ENCODE results near the gene EEFSEC. TPM values are rescaled to one million over a fixed set of nuclear protein-coding genes. Genes with fewer than 3 reads are reported as not detected.

The EEFSEC gene
- total and polyA plus RNA-seq, 2 of the 4 experiments (the other 2 are of a cell fraction): 4.5 to 9.3 TPM

DNA sequence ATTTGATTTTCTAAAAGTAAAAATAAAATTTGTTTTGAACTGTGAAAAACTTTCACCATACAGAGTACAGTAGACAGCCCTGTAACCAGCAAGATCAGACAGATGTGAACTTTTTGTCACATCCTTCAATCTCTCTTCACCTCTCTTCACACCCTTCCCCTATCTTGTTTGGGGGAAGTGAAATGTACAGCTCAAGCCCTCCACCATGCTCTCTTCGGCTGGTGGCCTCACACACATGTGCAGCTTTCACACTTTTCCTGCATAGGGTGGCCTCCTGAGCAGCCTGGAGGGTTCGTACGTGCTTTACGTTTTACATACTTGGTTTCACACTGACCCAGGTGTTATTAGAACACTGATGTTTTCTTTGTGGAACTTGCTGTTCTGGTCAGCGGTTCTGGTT, 227.0 kb downstream of the EEFSEC start:
- H3K56ac ChIP-seq (ENCODE audit: extremely low read depth, insufficient read depth, low read length): no peak overlapping the region
- no peak overlapping the region for H4K8ac ChIP-seq (ENCODE audit: low read depth in 2 of 2, low read length in 2 of 2)
- H3K18ac ChIP-seq (ENCODE audit: low read depth, low read length): no peak overlapping the region
- H2BK5ac ChIP-seq (ENCODE audit: low read depth, low read length, poor library complexity, severe bottlenecking): no peak overlapping the region
- H3K27me3 ChIP-seq (ENCODE audit: control insufficient read depth, insufficient read depth, low read length): no peaks in the 10 kb centered on the region
- intact Hi-C loops (cut with micrococcal nuclease): no loop called here
- no TSS peak for BruUV-seq (replicated peaks)
- no peaks in the 10 kb centered on the region for H3K9me3 ChIP-seq (ENCODE audit: control insufficient read depth, insufficient read depth, low read length)
- H2BK20ac ChIP-seq (ENCODE audit: low read depth, low read length): no peak overlapping the region
- H3K4me3 ChIP-seq (ENCODE audit: insufficient read depth, low read depth, low read length): no peak overlapping the region
- no peak overlapping the region for H3K4me2 ChIP-seq (ENCODE audit: low read depth, low read length)
- no peak overlapping the region for H3K23ac ChIP-seq (ENCODE audit: low read depth, low read length)
- ChIA-PET POLR2A (ENCODE audit: unreplicated experiment) (no interaction called here), CTCF (no interaction called here)
- no peaks in the 10 kb centered on the region for H3K36me3 ChIP-seq (ENCODE audit: control insufficient read depth, insufficient read depth, low read length)
- H4K5ac ChIP-seq (ENCODE audit: low read depth, low read length): no peak overlapping the region
- WGBS, 2 experiments (ENCODE audit: extremely low coverage in 2 of 2, insufficient read length in 1 of 2): no CpG with 5 or more reads among the region's 5 CpGs
- H3K27ac ChIP-seq (ENCODE audit: insufficient read depth, low read length): no peak overlapping the region
- no peak for TF ChIP-seq SMC3 (IDR thresholded peaks at IDR 0.05; ENCODE audit: low read depth, low read length)
- no peak overlapping the region for H4K91ac ChIP-seq (ENCODE audit: insufficient read depth, low read depth, low read length)
- DNase-seq (no peak), ATAC-seq (ENCODE audit: low read depth) (no peak)
- H2BK120ac ChIP-seq (ENCODE audit: low read depth, low read length): no peak overlapping the region
- no peak overlapping the region for H2AK9ac ChIP-seq (replicated peaks; ENCODE audit: low read depth, low read length, poor library complexity)
- no peaks in the 10 kb centered on the region; a peak in 1 of 4 replicates for H3K79me1 ChIP-seq (ENCODE audit: low read depth in 1 of 2, low read length in 2 of 2)
- H4K20me1 ChIP-seq (ENCODE audit: insufficient read depth, low read length): peaks cover 27% of the 10 kb centered on the region
- no peak overlapping the region for H2AFZ ChIP-seq (replicated peaks; ENCODE audit: low read length, poor library complexity)
- H3K9me1 ChIP-seq (ENCODE audit: insufficient read depth, low read length): peaks cover 23% of the 10 kb centered on the region
- peaks cover 20% of the 10 kb centered on the region for H3K4me1 ChIP-seq (ENCODE audit: control insufficient read depth, insufficient read depth, low read length)
- H3K14ac ChIP-seq (replicated peaks; ENCODE audit: low read depth, low read length): no peak overlapping the region
- H2BK15ac ChIP-seq (ENCODE audit: low read depth, low read length): no peak overlapping the region
- H2AK5ac ChIP-seq (ENCODE audit: low read depth, low read length): no peak overlapping the region
- H3K9ac ChIP-seq (ENCODE audit: low read depth, low read length): no peak overlapping the region
- dilution Hi-C loops (cut with HindIII; ENCODE audit: low sequenced_read_pairs, unreplicated experiment): no loop called here
- in situ Hi-C loops (cut with MboI; ENCODE audit: low sequenced_read_pairs): no loop called here
- no peak overlapping the region for H3K4ac ChIP-seq (ENCODE audit: low read depth, low read length)
